ENCODE measurements around the gene TRMT2A. TPM values are rescaled to one million over a fixed set of nuclear protein-coding genes. Genes with fewer than 3 reads are reported as not detected.

Gene TRMT2A
- polyA plus RNA-seq, 4 donors, result 30.5 to 49.3 (median 37.2) TPM

DNA sequence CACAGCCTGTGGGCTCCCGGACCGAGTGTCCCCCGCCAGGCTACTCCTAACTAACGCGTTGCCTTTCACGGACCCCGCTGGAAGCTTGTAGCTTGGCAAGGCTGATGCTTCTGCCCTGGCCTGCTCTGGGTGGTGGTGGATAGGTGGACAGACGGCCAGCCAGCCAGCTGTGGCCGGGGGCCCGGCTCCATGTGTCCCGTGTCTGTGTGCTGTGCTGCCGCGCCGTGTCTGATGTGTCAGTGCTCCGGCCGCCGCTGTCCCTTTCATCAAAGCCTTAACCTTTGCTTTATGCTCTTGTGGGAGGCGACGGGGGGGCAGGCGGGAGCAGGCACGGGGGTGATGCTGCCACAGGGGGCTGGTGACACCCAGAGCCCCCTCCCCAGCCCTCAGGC lies 28.8 kb upstream of the TRMT2A start:
- no peak for DNase-seq
- 91 to 94% (median 92%) methylated on average over 15 to 21 of the region's 21 CpGs for WGBS, 3 donors
- Histone ChIP-seq H3K4me3 (ENCODE audit: low read depth in 1 of 3, low read length in 3 of 3) (no peak overlapping the region), H3K27me3 (ENCODE audit: control insufficient read depth in 3 of 3, insufficient read depth in 3 of 3, low read length in 3 of 3) (no peaks in the 10 kb centered on the region), H3K9me3 (ENCODE audit: control insufficient read depth in 2 of 2, insufficient read depth in 1 of 2, low read depth in 1 of 2, low read length in 1 of 2) (no peaks in the 10 kb centered on the region), H3K36me3 (ENCODE audit: control insufficient read depth in 3 of 3, insufficient read depth in 2 of 3, low read depth in 1 of 3, low read length in 3 of 3) (peaks cover 0 to 51% (median 4%) of the 10 kb centered on the region in 3 donors), H3K4me1 (ENCODE audit: control insufficient read depth in 3 of 3, insufficient read depth in 2 of 3, low read depth in 1 of 3, low read length in 2 of 3) (peaks cover 0 to 15% (median 4%) of the 10 kb centered on the region in 3 donors), H3K27ac (ENCODE audit: low read depth in 1 of 3, low read length in 2 of 3) (no peak overlapping the region)
- FAIRE-seq, result no peak

DNA sequence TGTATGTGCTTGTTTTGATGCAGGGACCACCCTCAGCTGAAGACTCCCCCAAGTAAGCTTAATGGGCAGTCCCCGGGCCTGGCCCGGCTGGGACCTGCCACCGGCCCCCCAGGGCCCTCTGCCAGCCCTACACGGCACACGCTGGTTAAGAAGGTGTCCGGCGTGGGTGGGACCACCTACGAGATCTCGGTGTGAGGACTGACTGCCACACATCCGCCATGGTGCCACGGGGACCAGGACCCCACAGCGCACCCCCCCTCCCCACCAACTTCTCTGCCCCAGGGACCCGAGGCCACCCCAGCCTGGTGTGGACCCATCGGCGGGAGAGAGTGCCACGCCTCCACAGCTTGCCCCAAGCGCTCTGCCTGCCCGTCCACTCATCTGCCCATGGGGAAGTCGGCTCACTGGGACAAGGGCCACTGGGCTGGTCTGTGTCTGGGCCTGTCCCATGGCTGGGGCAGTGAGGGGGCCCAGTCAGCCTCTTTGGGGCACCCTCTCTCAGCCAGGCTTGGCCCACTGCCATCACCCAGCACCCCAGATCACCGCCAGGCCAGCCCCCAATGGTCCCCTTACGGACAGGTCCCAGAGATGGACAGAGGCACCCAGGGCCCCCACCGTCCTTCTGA lies 28.3 kb upstream of the TRMT2A start:
- H3K4me3 ChIP-seq (ENCODE audit: low read depth in 1 of 3, low read length in 3 of 3), result no peak overlapping the region
- no peak for FAIRE-seq
- no peaks in the 10 kb centered on the region for H3K27me3 ChIP-seq (ENCODE audit: control insufficient read depth in 3 of 3, insufficient read depth in 3 of 3, low read length in 3 of 3)
- 88 to 91% (median 89%) methylated on average over 19 to 22 of the region's 22 CpGs for WGBS, 3 donors
- no peak for DNase-seq
- peaks cover 0 to 56% (median 4%) of the 10 kb centered on the region in 3 donors for H3K36me3 ChIP-seq (ENCODE audit: control insufficient read depth in 3 of 3, insufficient read depth in 2 of 3, low read depth in 1 of 3, low read length in 3 of 3)
- H3K4me1 ChIP-seq (ENCODE audit: control insufficient read depth in 3 of 3, insufficient read depth in 2 of 3, low read depth in 1 of 3, low read length in 2 of 3), result peaks cover 0 to 15% (median 4%) of the 10 kb centered on the region in 3 donors
- H3K27ac ChIP-seq (ENCODE audit: low read depth in 1 of 3, low read length in 2 of 3), result no peak overlapping the region
- H3K9me3 ChIP-seq (ENCODE audit: control insufficient read depth in 2 of 2, insufficient read depth in 1 of 2, low read depth in 1 of 2, low read length in 1 of 2), result no peaks in the 10 kb centered on the region

DNA sequence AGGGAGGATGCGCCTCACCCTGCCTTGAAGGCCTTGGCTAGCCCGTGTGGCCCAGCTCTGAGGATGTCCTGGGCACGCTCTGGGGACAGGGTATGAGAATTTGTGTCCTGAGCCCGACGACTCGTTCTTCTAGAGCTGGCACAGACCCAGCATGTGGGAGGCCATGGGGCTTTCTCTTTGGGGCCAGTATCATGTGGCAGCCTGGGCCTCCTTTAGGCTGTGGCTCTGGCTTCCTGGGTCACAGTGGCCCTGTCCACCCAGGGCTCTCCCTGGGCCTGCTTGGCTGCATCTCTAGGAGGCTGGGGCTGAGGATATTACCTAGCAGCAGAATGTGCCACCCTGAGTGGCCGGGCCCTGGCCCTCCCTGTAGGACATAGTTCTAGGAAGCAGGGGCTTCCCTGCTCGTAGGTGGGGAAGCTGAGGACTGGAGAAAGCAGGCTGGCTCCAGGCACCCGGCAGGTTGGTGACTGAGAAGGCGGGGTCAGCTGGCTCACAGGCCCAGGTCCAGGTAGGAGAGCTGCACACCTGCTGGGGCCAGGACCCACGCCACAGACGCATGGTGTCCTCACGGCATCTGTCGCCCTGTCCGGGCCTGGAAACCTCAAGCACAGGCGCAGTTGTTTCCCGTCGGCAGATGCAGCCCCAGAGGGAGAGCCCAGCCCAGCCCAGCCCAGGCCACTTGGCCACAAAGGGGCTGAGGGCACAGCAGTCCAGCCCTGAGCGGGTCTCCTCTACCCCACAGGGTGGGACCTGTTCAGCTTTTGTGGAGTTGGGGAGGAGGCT lies 27.0 kb upstream of the TRMT2A start:
- no peaks in the 10 kb centered on the region for H3K9me3 ChIP-seq (ENCODE audit: control insufficient read depth in 2 of 2, insufficient read depth in 1 of 2, low read depth in 1 of 2, low read length in 1 of 2)
- DNase-seq, result no peak
- H3K36me3 ChIP-seq (ENCODE audit: control insufficient read depth in 3 of 3, insufficient read depth in 2 of 3, low read depth in 1 of 3, low read length in 3 of 3), result peaks cover 0 to 68% (median 4%) of the 10 kb centered on the region in 3 donors
- H3K27me3 ChIP-seq (ENCODE audit: control insufficient read depth in 3 of 3, insufficient read depth in 3 of 3, low read length in 3 of 3), result no peaks in the 10 kb centered on the region
- H3K4me3 ChIP-seq (ENCODE audit: low read depth in 1 of 3, low read length in 3 of 3), result no peak overlapping the region
- peaks cover 0 to 15% (median 4%) of the 10 kb centered on the region in 3 donors for H3K4me1 ChIP-seq (ENCODE audit: control insufficient read depth in 3 of 3, insufficient read depth in 2 of 3, low read depth in 1 of 3, low read length in 2 of 3)
- 86 to 87% (median 86%) methylated on average over 19 of the region's 19 CpGs for WGBS, 3 donors
- no peak overlapping the region for H3K27ac ChIP-seq (ENCODE audit: low read depth in 1 of 3, low read length in 2 of 3)
- no peak for FAIRE-seq

DNA sequence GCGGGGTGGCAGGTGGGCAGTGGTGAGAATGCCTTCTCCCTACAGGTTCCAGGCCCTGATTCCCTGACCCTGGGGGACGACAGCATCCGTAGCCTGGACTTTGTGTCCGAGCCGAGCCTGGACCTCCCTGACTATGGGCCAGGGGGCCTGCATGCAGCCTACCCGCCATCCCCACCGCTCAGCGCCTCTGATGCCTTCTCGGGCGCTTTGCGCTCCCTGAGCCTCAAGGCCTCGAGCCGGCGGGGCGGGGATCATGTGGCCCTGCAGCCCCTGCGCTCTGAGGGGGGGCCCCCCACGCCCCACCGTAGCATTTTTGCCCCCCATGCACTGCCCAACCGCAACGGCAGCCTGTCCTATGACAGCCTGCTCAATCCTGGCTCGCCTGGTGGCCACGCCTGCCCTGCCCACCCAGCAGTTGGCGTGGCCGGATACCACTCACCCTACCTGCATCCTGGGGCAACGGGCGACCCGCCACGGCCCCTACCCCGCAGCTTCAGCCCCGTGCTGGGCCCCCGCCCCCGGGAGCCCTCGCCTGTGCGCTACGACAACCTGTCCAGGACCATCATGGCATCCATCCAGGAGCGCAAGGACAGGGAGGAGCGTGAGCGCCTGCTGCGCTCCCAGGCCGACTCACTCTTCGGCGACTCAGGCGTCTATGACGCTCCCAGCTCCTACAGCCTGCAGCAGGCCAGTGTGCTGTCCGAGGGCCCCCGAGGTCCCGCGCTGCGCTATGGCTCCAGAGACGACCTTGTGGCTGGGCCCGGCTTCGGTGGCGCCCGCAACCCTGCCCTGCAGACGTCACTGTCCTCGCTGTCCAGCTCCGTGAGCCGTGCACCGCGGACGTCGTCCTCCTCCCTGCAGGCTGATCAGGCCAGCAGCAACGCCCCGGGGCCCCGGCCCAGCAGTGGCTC lies 25.9 kb upstream of the TRMT2A start:
- H3K4me3 ChIP-seq (ENCODE audit: low read depth in 1 of 3, low read length in 3 of 3), result no peak overlapping the region
- 91 to 94% (median 93%) methylated on average over 48 to 65 of the region's 65 CpGs for WGBS, 3 donors
- H3K9me3 ChIP-seq (ENCODE audit: control insufficient read depth in 2 of 2, insufficient read depth in 1 of 2, low read depth in 1 of 2, low read length in 1 of 2), result no peaks in the 10 kb centered on the region
- FAIRE-seq (no peak), DNase-seq (no peak)
- H3K27ac ChIP-seq (ENCODE audit: low read depth in 1 of 3, low read length in 2 of 3), result no peak overlapping the region
- H3K27me3 ChIP-seq (ENCODE audit: control insufficient read depth in 3 of 3, insufficient read depth in 3 of 3, low read length in 3 of 3), result no peaks in the 10 kb centered on the region
- H3K36me3 ChIP-seq (ENCODE audit: control insufficient read depth in 3 of 3, insufficient read depth in 2 of 3, low read depth in 1 of 3, low read length in 3 of 3), result peaks cover 0 to 68% (median 4%) of the 10 kb centered on the region in 3 donors
- H3K4me1 ChIP-seq (ENCODE audit: control insufficient read depth in 3 of 3, insufficient read depth in 2 of 3, low read depth in 1 of 3, low read length in 2 of 3), result peaks cover 0 to 15% (median 4%) of the 10 kb centered on the region in 3 donors

DNA sequence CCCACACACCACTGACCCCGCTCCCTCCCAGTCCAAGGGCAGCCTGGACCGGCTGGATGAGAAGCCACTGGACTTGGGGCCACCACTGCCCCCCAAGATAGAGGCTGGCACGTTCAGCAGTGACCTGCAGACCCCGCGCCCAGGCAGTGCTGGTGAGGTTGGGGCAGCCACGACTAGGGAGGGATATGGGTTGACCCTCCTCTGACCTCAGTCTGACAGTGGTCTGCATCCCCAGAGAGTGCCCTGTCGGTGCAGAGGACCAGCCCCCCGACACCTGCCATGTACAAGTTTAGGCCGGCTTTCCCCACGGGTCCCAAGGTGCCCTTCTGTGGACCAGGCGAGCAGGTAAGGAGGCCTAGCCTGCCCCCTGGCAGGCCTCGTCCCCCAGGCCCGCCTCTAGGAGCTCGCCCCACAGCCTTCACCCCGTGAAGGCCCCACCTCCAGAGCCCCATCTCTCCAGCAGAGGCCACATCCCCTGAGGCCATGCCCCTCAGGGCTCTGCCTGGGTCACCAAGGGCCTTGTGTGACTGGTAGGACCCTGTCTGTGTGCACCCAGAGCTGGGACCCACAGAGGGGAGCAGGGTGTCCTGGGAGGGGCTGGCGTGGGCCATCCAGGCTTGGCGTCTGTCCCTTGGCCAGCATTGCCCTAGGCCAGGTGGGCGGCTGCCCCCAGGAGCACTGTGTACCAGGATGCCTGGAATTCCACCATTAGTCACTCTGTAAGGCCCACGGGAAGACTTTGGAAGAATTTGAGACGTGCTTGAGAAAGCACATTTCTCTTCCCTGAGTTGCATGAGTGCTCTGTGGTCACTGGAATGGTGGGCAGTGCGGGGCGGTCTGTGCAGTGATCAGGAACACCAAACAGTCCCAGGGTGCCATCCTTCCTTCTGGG lies 24.4 kb upstream of the TRMT2A start:
- H3K36me3 ChIP-seq (ENCODE audit: control insufficient read depth in 3 of 3, insufficient read depth in 2 of 3, low read depth in 1 of 3, low read length in 3 of 3), result peaks cover 0 to 70% (median 4%) of the 10 kb centered on the region in 3 donors
- FAIRE-seq (no peak), DNase-seq (no peak)
- no peak overlapping the region for H3K4me3 ChIP-seq (ENCODE audit: low read depth in 1 of 3, low read length in 3 of 3)
- WGBS, 3 donors, result 87 to 90% (median 89%) methylated on average over 19 to 22 of the region's 22 CpGs
- peaks cover 0 to 5% (median 0%) of the 10 kb centered on the region in 3 donors for H3K4me1 ChIP-seq (ENCODE audit: control insufficient read depth in 3 of 3, insufficient read depth in 2 of 3, low read depth in 1 of 3, low read length in 2 of 3)
- no peaks in the 10 kb centered on the region for H3K27me3 ChIP-seq (ENCODE audit: control insufficient read depth in 3 of 3, insufficient read depth in 3 of 3, low read length in 3 of 3)
- H3K9me3 ChIP-seq (ENCODE audit: control insufficient read depth in 2 of 2, insufficient read depth in 1 of 2, low read depth in 1 of 2, low read length in 1 of 2), result no peaks in the 10 kb centered on the region
- H3K27ac ChIP-seq (ENCODE audit: low read depth in 1 of 3, low read length in 2 of 3), result no peak overlapping the region

DNA sequence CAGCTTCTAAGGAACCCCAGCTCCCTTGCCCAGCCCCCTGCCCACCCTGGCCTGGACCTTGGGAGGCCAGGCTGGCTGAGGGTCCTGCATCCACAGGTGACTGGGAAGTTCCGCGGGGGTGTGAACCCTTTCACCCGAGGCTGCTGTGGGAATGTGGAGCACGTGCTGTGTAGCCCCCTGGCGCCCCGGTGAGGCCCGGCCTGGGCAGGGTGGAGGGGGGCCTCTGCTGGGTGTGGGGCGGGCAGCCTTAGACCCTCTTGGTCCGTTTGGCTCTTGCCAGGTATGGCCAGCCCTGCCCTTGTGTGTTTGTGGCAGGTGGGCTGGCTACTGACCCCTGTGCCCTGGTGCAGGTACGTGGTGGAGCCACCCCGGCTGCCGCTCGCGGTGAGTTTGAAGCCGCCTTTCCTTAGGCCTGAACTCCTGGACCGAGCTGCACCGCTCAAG lies 23.5 kb upstream of the TRMT2A start:
- WGBS, 3 donors, result 93 to 95% (median 93%) methylated on average over 17 of the region's 17 CpGs
- FAIRE-seq, result no peak

DNA sequence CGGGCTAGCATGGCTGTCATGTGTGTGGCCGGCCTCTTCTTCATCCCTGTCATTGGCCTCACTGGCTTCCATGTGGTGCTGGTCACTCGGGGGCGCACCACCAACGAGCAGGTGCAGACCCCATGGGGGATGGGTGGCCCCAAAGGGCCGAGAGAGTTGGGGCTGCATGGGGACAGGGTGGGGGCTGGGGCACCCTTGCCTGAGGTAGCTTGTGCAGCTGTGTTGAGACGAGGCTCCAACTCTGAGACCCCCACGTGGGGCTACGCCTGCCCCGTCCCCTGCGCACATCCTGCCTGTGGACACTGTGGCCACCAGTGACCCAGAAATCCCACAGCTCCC lies 23.1 kb upstream of the TRMT2A start:
- DNase-seq (no peak), FAIRE-seq (no peak)
- Histone ChIP-seq H3K4me3 (ENCODE audit: low read depth in 1 of 3, low read length in 3 of 3) (no peak overlapping the region), H3K27me3 (ENCODE audit: control insufficient read depth in 3 of 3, insufficient read depth in 3 of 3, low read length in 3 of 3) (no peaks in the 10 kb centered on the region), H3K27ac (ENCODE audit: low read depth in 1 of 3, low read length in 2 of 3) (no peak overlapping the region), H3K4me1 (ENCODE audit: control insufficient read depth in 3 of 3, insufficient read depth in 2 of 3, low read depth in 1 of 3, low read length in 2 of 3) (peaks cover 0 to 8% (median 0%) of the 10 kb centered on the region in 3 donors), H3K9me3 (ENCODE audit: control insufficient read depth in 2 of 2, insufficient read depth in 1 of 2, low read depth in 1 of 2, low read length in 1 of 2) (no peaks in the 10 kb centered on the region), H3K36me3 (ENCODE audit: control insufficient read depth in 3 of 3, insufficient read depth in 2 of 3, low read depth in 1 of 3, low read length in 3 of 3) (peaks cover 0 to 72% (median 4%) of the 10 kb centered on the region in 3 donors)
- 94 to 96% (median 95%) methylated on average over 11 of the region's 11 CpGs for WGBS, 3 donors

More for the DNA sequence above, 23.5 kb upstream of the TRMT2A start:
- no peak overlapping the region for H3K27ac ChIP-seq (ENCODE audit: low read depth in 1 of 3, low read length in 2 of 3)
- peaks cover 0 to 73% (median 4%) of the 10 kb centered on the region in 3 donors for H3K36me3 ChIP-seq (ENCODE audit: control insufficient read depth in 3 of 3, insufficient read depth in 2 of 3, low read depth in 1 of 3, low read length in 3 of 3)
- no peaks in the 10 kb centered on the region for H3K27me3 ChIP-seq (ENCODE audit: control insufficient read depth in 3 of 3, insufficient read depth in 3 of 3, low read length in 3 of 3)
- no peaks in the 10 kb centered on the region for H3K9me3 ChIP-seq (ENCODE audit: control insufficient read depth in 2 of 2, insufficient read depth in 1 of 2, low read depth in 1 of 2, low read length in 1 of 2)
- peaks cover 0 to 4% (median 0%) of the 10 kb centered on the region in 3 donors for H3K4me1 ChIP-seq (ENCODE audit: control insufficient read depth in 3 of 3, insufficient read depth in 2 of 3, low read depth in 1 of 3, low read length in 2 of 3)
- H3K4me3 ChIP-seq (ENCODE audit: low read depth in 1 of 3, low read length in 3 of 3), result no peak overlapping the region
- DNase-seq, result no peak

Data from small intestine (tissue), 7 donors.